Activated CD4-positive, alpha-beta T cell treated with anti-CD3 and anti-CD28 coated beads for 1 hour (primary cell): ENCODE measurements around the gene SPRYD7.
"Not testable (repeated sequence)": the region's sequence is repeated elsewhere in the genome, so short reads cannot be mapped to it uniquely, and the experiment has no call there.

ENCODE experiments used
- DNase-seq: peaks from one replicate; pipeline ENCODE4 v3.0.0-alpha.2; 2020

SPRYD7 gene

GRCh38 chr13:49936075-49936967, at the start of gene SPRYD7:
TSS of gene SPRYD7 (minus strand) at chr13:49936340. CDS start at chr13:49936235, 105 bp downstream.
- peak; percentile 87 for DNase-seq

- no peak for DNase-seq
Observed at GRCh38 chr13:49985129-49985528, 49.0 kb upstream of the SPRYD7 start.

- no peak for DNase-seq
Observed at GRCh38 chr13:49980266-49980665, 44.1 kb upstream of the SPRYD7 start.

- DNase-seq, result no peak
Observed at GRCh38 chr13:49977992-49978391, 41.9 kb upstream of the SPRYD7 start.

GRCh38 chr13:49976314-49977258, 40.4 kb upstream of the SPRYD7 start:
- peak; percentile 68 for DNase-seq

- DNase-seq, result no peak
Observed at GRCh38 chr13:49975826-49976225, 39.7 kb upstream of the SPRYD7 start.

GRCh38 chr13:49972709-49973108, 36.6 kb upstream of the SPRYD7 start:
- DNase-seq, result no peak

- DNase-seq, result no peak
Observed at GRCh38 chr13:49967456-49967855, 31.3 kb upstream of the SPRYD7 start.

GRCh38 chr13:49958321-49958720, 22.2 kb upstream of the SPRYD7 start:
- DNase-seq, result no peak

- DNase-seq, result no peak
Observed at GRCh38 chr13:49956131-49956530, 20.0 kb upstream of the SPRYD7 start.

- DNase-seq, result no peak
Observed at GRCh38 chr13:49954674-49955455, 18.7 kb upstream of the SPRYD7 start.

- DNase-seq, result no peak
Observed at GRCh38 chr13:49953560-49953959, 17.4 kb upstream of the SPRYD7 start.

GRCh38 chr13:49951754-49952535, 15.8 kb upstream of the SPRYD7 start:
- no peak for DNase-seq

- DNase-seq, result not testable (repeated sequence)
Observed at GRCh38 chr13:49948777-49949270, 12.7 kb upstream of the SPRYD7 start.

- no peak for DNase-seq
Observed at GRCh38 chr13:49939321-49939720, 3.2 kb upstream of the SPRYD7 start.

GRCh38 chr13:49938921-49939320, 2.8 kb upstream of the SPRYD7 start:
- DNase-seq, result no peak

- DNase-seq, result no peak
Observed at GRCh38 chr13:49938314-49938713, 2.2 kb upstream of the SPRYD7 start.

- no peak for DNase-seq
Observed at GRCh38 chr13:49936968-49937273, 781 bp upstream of the SPRYD7 start.

GRCh38 chr13:49935171-49936074, 717 bp downstream of the SPRYD7 start:
- DNase-seq, result peak; percentile 13

GRCh38 chr13:49933511-49933910, 2.6 kb downstream of the SPRYD7 start:
- no peak for DNase-seq

GRCh38 chr13:49932868-49933267, 3.3 kb downstream of the SPRYD7 start:
- no peak for DNase-seq
